ENCODE measurements around the gene RWDD3.

Gene RWDD3

GRCh38 chr1:95287081-95287480 lies 53.1 kb downstream of the RWDD3 start:
- no peak for DNase-seq

- no peak for DNase-seq
Measured at GRCh38 chr1:95287825-95288224, 53.8 kb downstream of the RWDD3 start.

All from stimulated activated CD4-positive, alpha-beta T cell treated with anti-CD3 and anti-CD28 coated beads, Interleukin-12 subunit alpha, Interleukin-12 subunit beta, amount 100 ng/mL, for 4 hours (primary cell).